Measurements from ENCODE around the gene DNAJC3.

DNAJC3 gene

DNA sequence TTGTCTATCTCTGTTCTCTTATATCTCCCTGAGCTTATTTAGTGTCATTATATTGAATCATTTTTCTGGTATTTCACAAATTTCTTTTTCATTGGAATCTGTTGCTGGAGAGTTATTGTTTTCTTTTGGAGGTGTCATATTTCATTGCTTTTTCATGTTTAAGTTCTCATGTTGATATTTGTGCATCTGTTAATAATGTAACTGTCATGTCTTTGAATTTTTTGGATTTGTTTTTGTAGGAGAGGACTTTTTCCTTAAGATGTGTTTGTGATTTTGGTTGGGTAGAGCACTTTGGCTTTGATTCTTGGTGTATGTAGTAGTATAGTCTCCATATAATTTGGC, 64.0 kb downstream of the DNAJC3 start:
- TF ChIP-seq EP300 (IDR thresholded peaks at IDR 0.05; ENCODE audit: borderline replicate concordance), result no peak
- no peak for TF ChIP-seq CEBPB (IDR thresholded peaks at IDR 0.05)
- TF ChIP-seq, protein P1, sequence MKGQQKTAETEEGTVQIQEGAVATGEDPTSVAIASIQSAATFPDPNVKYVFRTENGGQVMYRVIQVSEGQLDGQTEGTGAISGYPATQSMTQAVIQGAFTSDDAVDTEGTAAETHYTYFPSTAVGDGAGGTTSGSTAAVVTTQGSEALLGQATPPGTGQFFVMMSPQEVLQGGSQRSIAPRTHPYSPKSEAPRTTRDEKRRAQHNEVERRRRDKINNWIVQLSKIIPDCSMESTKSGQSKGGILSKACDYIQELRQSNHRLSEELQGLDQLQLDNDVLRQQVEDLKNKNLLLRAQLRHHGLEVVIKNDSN (IDR thresholded peaks at IDR 0.05), result no peak
- no peak for TF ChIP-seq NFIC (IDR thresholded peaks at IDR 0.05)
- no peak for TF ChIP-seq TAF1 (IDR thresholded peaks at IDR 0.05; ENCODE audit: low read depth)
- TF ChIP-seq YY1 (IDR thresholded peaks at IDR 0.05; ENCODE audit: low read depth), result no peak
- TF ChIP-seq TCF12 (IDR thresholded peaks at IDR 0.05; ENCODE audit: low read depth), result no peak

- TF ChIP-seq EGR1 (IDR thresholded peaks at IDR 0.05) (no peak), RAD21 (IDR thresholded peaks at IDR 0.05; ENCODE audit: low read depth) (no peak)
Observed at GRCh38 chr13:95741584-95742563, 64.9 kb downstream of the DNAJC3 start.

GRCh38 chr13:95743192-95743591, 66.3 kb downstream of the DNAJC3 start:
- TF ChIP-seq ZBTB7A (IDR thresholded peaks at IDR 0.05; ENCODE audit: low read depth) (no peak), YY1 (IDR thresholded peaks at IDR 0.05; ENCODE audit: low read depth) (no peak), EP300 (IDR thresholded peaks at IDR 0.05; ENCODE audit: borderline replicate concordance) (no peak), TAF1 (IDR thresholded peaks at IDR 0.05; ENCODE audit: low read depth) (no peak), CEBPB (IDR thresholded peaks at IDR 0.05) (no peak), RAD21 (IDR thresholded peaks at IDR 0.05; ENCODE audit: low read depth) (no peak), CREB1 (IDR thresholded peaks at IDR 0.05; ENCODE audit: low read depth) (no peak), TEAD4 (IDR thresholded peaks at IDR 0.05) (no peak), TCF12 (IDR thresholded peaks at IDR 0.05; ENCODE audit: low read depth) (no peak)
- TF ChIP-seq, protein P1 (IDR thresholded peaks at IDR 0.05), result no peak
- TF ChIP-seq, protein P2, sequence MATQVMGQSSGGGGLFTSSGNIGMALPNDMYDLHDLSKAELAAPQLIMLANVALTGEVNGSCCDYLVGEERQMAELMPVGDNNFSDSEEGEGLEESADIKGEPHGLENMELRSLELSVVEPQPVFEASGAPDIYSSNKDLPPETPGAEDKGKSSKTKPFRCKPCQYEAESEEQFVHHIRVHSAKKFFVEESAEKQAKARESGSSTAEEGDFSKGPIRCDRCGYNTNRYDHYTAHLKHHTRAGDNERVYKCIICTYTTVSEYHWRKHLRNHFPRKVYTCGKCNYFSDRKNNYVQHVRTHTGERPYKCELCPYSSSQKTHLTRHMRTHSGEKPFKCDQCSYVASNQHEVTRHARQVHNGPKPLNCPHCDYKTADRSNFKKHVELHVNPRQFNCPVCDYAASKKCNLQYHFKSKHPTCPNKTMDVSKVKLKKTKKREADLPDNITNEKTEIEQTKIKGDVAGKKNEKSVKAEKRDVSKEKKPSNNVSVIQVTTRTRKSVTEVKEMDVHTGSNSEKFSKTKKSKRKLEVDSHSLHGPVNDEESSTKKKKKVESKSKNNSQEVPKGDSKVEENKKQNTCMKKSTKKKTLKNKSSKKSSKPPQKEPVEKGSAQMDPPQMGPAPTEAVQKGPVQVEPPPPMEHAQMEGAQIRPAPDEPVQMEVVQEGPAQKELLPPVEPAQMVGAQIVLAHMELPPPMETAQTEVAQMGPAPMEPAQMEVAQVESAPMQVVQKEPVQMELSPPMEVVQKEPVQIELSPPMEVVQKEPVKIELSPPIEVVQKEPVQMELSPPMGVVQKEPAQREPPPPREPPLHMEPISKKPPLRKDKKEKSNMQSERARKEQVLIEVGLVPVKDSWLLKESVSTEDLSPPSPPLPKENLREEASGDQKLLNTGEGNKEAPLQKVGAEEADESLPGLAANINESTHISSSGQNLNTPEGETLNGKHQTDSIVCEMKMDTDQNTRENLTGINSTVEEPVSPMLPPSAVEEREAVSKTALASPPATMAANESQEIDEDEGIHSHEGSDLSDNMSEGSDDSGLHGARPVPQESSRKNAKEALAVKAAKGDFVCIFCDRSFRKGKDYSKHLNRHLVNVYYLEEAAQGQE (IDR thresholded peaks at IDR 0.05; ENCODE audit: low read depth), result no peak

DNA sequence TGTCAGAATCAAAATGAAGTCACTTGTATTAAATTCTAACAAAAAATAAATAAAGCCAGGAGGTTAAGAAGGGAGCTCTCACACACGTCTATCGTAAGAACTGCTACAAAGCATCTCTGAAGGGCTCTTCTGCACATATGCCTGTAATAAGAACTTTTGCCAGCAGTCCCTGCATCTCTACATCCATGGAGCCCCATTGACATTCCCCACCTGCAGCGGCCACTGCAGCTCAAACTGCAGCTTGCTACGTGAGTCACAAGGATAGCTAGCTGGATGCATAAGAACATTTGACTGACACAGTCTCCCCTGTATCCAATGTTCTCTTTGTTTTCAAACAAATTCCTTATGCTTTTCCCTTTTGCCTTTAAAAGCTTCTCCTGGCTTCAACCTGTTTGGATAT, 68.3 kb downstream of the DNAJC3 start:
- TF ChIP-seq TEAD4 (IDR thresholded peaks at IDR 0.05) (no peak), CEBPB (IDR thresholded peaks at IDR 0.05) (no peak), YY1 (IDR thresholded peaks at IDR 0.05; ENCODE audit: low read depth) (no peak), CREB1 (IDR thresholded peaks at IDR 0.05; ENCODE audit: low read depth) (no peak), TAF1 (IDR thresholded peaks at IDR 0.05; ENCODE audit: low read depth) (no peak), RAD21 (IDR thresholded peaks at IDR 0.05; ENCODE audit: low read depth) (no peak), FOXM1 (IDR thresholded peaks at IDR 0.05; ENCODE audit: borderline replicate concordance, low read depth) (no peak), ZBTB7A (IDR thresholded peaks at IDR 0.05; ENCODE audit: low read depth) (no peak), EGR1 (IDR thresholded peaks at IDR 0.05) (no peak), TCF12 (IDR thresholded peaks at IDR 0.05; ENCODE audit: low read depth) (no peak), EP300 (IDR thresholded peaks at IDR 0.05; ENCODE audit: borderline replicate concordance) (no peak), NFIC (IDR thresholded peaks at IDR 0.05) (no peak)
- TF ChIP-seq, protein P3, sequence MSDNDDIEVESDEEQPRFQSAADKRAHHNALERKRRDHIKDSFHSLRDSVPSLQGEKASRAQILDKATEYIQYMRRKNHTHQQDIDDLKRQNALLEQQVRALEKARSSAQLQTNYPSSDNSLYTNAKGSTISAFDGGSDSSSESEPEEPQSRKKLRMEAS (IDR thresholded peaks at IDR 0.05), result no peak
- TF ChIP-seq, protein P1 (IDR thresholded peaks at IDR 0.05), result no peak
- TF ChIP-seq, protein P2 (IDR thresholded peaks at IDR 0.05; ENCODE audit: low read depth), result no peak

GRCh38 chr13:95745752-95746151, 68.8 kb downstream of the DNAJC3 start:
- TF ChIP-seq ZBTB7A (IDR thresholded peaks at IDR 0.05; ENCODE audit: low read depth) (no peak), TCF12 (IDR thresholded peaks at IDR 0.05; ENCODE audit: low read depth) (no peak), CREB1 (IDR thresholded peaks at IDR 0.05; ENCODE audit: low read depth) (no peak), NFIC (IDR thresholded peaks at IDR 0.05) (no peak), TAF1 (IDR thresholded peaks at IDR 0.05; ENCODE audit: low read depth) (no peak), YY1 (IDR thresholded peaks at IDR 0.05; ENCODE audit: low read depth) (no peak)

DNA sequence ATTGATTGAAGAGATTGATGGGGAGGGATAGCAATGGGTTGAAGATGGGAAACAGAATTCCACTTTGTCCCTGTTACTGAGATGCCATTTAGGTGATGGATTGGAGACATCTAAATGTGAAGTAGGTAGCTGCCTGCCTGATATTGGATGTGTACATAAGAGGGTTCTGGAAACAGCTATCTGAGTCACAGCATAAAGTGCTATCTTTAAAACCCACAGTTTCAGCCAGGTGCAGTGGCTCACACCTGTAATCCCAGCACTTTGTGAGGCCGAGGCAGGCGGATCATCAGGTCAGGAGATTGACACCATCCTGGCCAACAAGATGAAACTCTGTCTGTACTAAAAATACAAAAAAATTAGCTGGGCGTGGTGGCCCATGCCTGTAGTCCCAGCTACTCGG, 72.6 kb downstream of the DNAJC3 start:
- no peak for TF ChIP-seq FOXM1 (IDR thresholded peaks at IDR 0.05; ENCODE audit: borderline replicate concordance, low read depth)
- TF ChIP-seq RAD21 (IDR thresholded peaks at IDR 0.05; ENCODE audit: low read depth), result no peak
- TF ChIP-seq NFIC (IDR thresholded peaks at IDR 0.05), result no peak
- no peak for TF ChIP-seq TEAD4 (IDR thresholded peaks at IDR 0.05)
- TF ChIP-seq TAF1 (IDR thresholded peaks at IDR 0.05; ENCODE audit: low read depth), result no peak
- no peak for TF ChIP-seq YY1 (IDR thresholded peaks at IDR 0.05; ENCODE audit: low read depth)
- TF ChIP-seq CREB1 (IDR thresholded peaks at IDR 0.05; ENCODE audit: low read depth), result no peak
- TF ChIP-seq EP300 (IDR thresholded peaks at IDR 0.05; ENCODE audit: borderline replicate concordance), result no peak
- TF ChIP-seq TCF12 (IDR thresholded peaks at IDR 0.05; ENCODE audit: low read depth), result no peak
- TF ChIP-seq, protein P3 (IDR thresholded peaks at IDR 0.05), result no peak
- no peak for TF ChIP-seq EGR1 (IDR thresholded peaks at IDR 0.05)
- TF ChIP-seq, protein P2 (IDR thresholded peaks at IDR 0.05; ENCODE audit: low read depth), result no peak
- TF ChIP-seq, protein P1 (IDR thresholded peaks at IDR 0.05), result no peak
- TF ChIP-seq CEBPB (IDR thresholded peaks at IDR 0.05), result no peak
- TF ChIP-seq ZBTB7A (IDR thresholded peaks at IDR 0.05; ENCODE audit: low read depth), result no peak
